HG02840 (cell line): Measurements from ENCODE around the gene HIVEP3.

Experiments
- ATAC-seq: cut with Tn5 transposase; IDR thresholded peaks from one replicate; pipeline ENCODE4 v1.9.1; 2021; ENCODE audit warnings: mild to moderate bottlenecking, moderate library complexity, moderate number of reproducible peaks; ENCODE audit not compliant: unreplicated experiment, low FRiP score

Gene HIVEP3

GRCh38 chr1:41799205-41799604 is 119.5 kb downstream of the HIVEP3 start:
- ATAC-seq: no peak

GRCh38 chr1:41795205-41795762 is 123.4 kb downstream of the HIVEP3 start:
- ATAC-seq: no peak

GRCh38 chr1:41794031-41794430 is 124.7 kb downstream of the HIVEP3 start:
- no peak for ATAC-seq

- ATAC-seq: no peak
Measured at GRCh38 chr1:41792485-41792770, 126.3 kb downstream of the HIVEP3 start.

- ATAC-seq: no peak
Measured at GRCh38 chr1:41791667-41792484, 126.8 kb downstream of the HIVEP3 start.

GRCh38 chr1:41790351-41790750 is 128.4 kb downstream of the HIVEP3 start:
- ATAC-seq: no peak

GRCh38 chr1:41789661-41790330 is 128.9 kb downstream of the HIVEP3 start:
- ATAC-seq: no peak

GRCh38 chr1:41788427-41788826 is 130.3 kb downstream of the HIVEP3 start:
- ATAC-seq: no peak

- no peak for ATAC-seq
Measured at GRCh38 chr1:41784531-41785274, 134.0 kb downstream of the HIVEP3 start.

GRCh38 chr1:41783189-41783639 is 135.5 kb downstream of the HIVEP3 start:
- no peak for ATAC-seq

- ATAC-seq: no peak
Measured at GRCh38 chr1:41780916-41781315, 137.8 kb downstream of the HIVEP3 start.

GRCh38 chr1:41780322-41780721 is 138.4 kb downstream of the HIVEP3 start:
- no peak for ATAC-seq

- no peak for ATAC-seq
Measured at GRCh38 chr1:41779360-41779759, 139.4 kb downstream of the HIVEP3 start.

- ATAC-seq: no peak
Measured at GRCh38 chr1:41777695-41778094, 141.0 kb downstream of the HIVEP3 start.

- ATAC-seq: no peak
Measured at GRCh38 chr1:41776891-41777441, 141.8 kb downstream of the HIVEP3 start.

- ATAC-seq: no peak
Measured at GRCh38 chr1:41775956-41776585, 142.7 kb downstream of the HIVEP3 start.

GRCh38 chr1:41774471-41774990 is 144.2 kb downstream of the HIVEP3 start:
- no peak for ATAC-seq

- no peak for ATAC-seq
Measured at GRCh38 chr1:41773842-41774241, 144.9 kb downstream of the HIVEP3 start.

GRCh38 chr1:41773144-41773591 is 145.6 kb downstream of the HIVEP3 start:
- no peak for ATAC-seq

GRCh38 chr1:41769068-41769467 is 149.7 kb downstream of the HIVEP3 start:
- no peak for ATAC-seq
